DOHH2 (cell line): ENCODE measurements around the gene EFCAB5.

ENCODE experiments used
- H3F3A ChIP-seq: fragments of 200-600 bp; sonication (generic), shearing (Covaris generic); 2 replicates; pipeline ENCODE4 v1.6.0; 2016; ENCODE audit warnings: antibody characterized with exemption, mild to moderate bottlenecking; ENCODE audit not compliant: control insufficient read depth, insufficient read depth
- H3K27ac ChIP-seq: fragments of 200-600 bp; sonication (generic); 2 replicates; pipeline ENCODE4 v1.5.1; 2014; ENCODE audit warnings: low read depth, mild to moderate bottlenecking, low read length, moderate library complexity
- H3K27me3 ChIP-seq: fragments of 200-600 bp; sonication (generic); 2 replicates; pipeline ENCODE4 v1.6.1; 2014; ENCODE audit warnings: mild to moderate bottlenecking, low read length, mixed read lengths; ENCODE audit not compliant: control insufficient read depth
- H3K36me3 ChIP-seq: fragments of 200-600 bp; sonication (generic); 2 replicates; pipeline ENCODE4 v1.6.1; 2014; ENCODE audit warnings: mild to moderate bottlenecking, low read length, moderate library complexity, mixed read lengths; ENCODE audit not compliant: control insufficient read depth
- H3K4me1 ChIP-seq: fragments of 200-600 bp; sonication (generic); 2 replicates; pipeline ENCODE4 v1.6.1; 2014; ENCODE audit warnings: mild to moderate bottlenecking, low read length, mixed read lengths; ENCODE audit not compliant: control insufficient read depth
- H3K4me2 ChIP-seq: fragments of 200-600 bp; sonication (generic); 2 replicates; pipeline ENCODE4 v1.6.0; 2014; ENCODE audit warnings: mild to moderate bottlenecking, low read length, moderate library complexity
- H3K4me3 ChIP-seq: fragments of 200-600 bp; sonication (generic); 2 replicates; pipeline ENCODE4 v1.5.1; 2014; ENCODE audit warnings: mild to moderate bottlenecking, low read length, mixed read lengths
- H3K79me2 ChIP-seq: fragments of 200-600 bp; sonication (generic); 2 replicates; pipeline ENCODE4 v1.6.1; 2014; ENCODE audit warnings: mild to moderate bottlenecking, low read length, mixed read lengths; ENCODE audit not compliant: control insufficient read depth
- H3K9me2 ChIP-seq: fragments of 200-600 bp; sonication (generic); replicated peaks from 2 replicates; pipeline ENCODE4 v1.6.1; 2014; ENCODE audit warnings: mild to moderate bottlenecking, low read length, mixed read lengths; ENCODE audit not compliant: control insufficient read depth
- H3K9me3 ChIP-seq: fragments of 200-600 bp; sonication (generic); 2 replicates; pipeline ENCODE4 v1.6.1; 2014; ENCODE audit warnings: antibody characterized with exemption, low read length, mixed read lengths; ENCODE audit not compliant: control insufficient read depth, insufficient read depth
- H4K20me1 ChIP-seq: fragments of 200-600 bp; sonication (generic); 2 replicates; pipeline ENCODE4 v1.6.0; 2014; ENCODE audit warnings: low read depth, mild to moderate bottlenecking, antibody characterized with exemption, low read length, moderate library complexity; ENCODE audit not compliant: control insufficient read depth, insufficient read depth
- EZH2phosphoT487 ChIP-seq: fragments of 200-600 bp; sonication (generic); IDR thresholded peaks from 2 replicates; pipeline ENCODE4 v1.6.1; 2017; ENCODE audit warnings: borderline replicate concordance, mild to moderate bottlenecking, antibody characterized with exemption, low read length, moderate library complexity, mixed read lengths
- TF ChIP-seq, protein P1 (sequence below): fragments of 200-600 bp; sonication (generic); IDR thresholded peaks from one replicate; pipeline ENCODE4 v1.5.1; 2014; ENCODE audit warnings: antibody characterized with exemption, mild to moderate bottlenecking, low read depth, low read length; ENCODE audit not compliant: poor library complexity, severe bottlenecking

The EFCAB5 gene

DNA sequence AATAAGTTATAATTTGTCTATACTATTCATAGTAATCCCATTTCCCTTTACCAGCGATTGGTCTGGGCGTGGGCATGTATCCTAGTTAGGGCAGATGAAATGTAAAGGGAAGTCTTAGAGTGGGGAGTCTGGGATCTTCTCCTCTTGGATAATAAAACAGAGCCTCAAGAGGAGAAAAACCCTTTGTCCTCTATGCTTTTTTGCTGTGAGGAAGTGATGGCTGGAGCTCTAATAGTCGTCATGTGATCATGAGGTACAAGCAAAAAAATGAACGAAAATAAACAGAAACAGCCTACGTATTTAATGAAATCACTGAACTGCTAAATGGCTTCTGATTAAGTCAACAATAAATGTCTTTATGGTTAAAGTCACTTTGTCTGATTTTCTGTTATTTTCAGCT, 26.8 kb downstream of the EFCAB5 start:
- H3K9me2 ChIP-seq: no peaks in the 10 kb centered on the region
- H3K79me2 ChIP-seq: no peaks in the 10 kb centered on the region
- no peaks in the 10 kb centered on the region for H3K4me1 ChIP-seq
- no peak overlapping the region for H3K4me3 ChIP-seq
- H3K4me2 ChIP-seq: no peak overlapping the region
- H4K20me1 ChIP-seq: no peaks in the 10 kb centered on the region
- H3F3A ChIP-seq: no peaks in the 10 kb centered on the region
- no peaks in the 10 kb centered on the region for H3K27me3 ChIP-seq
- TF ChIP-seq, protein P1, sequence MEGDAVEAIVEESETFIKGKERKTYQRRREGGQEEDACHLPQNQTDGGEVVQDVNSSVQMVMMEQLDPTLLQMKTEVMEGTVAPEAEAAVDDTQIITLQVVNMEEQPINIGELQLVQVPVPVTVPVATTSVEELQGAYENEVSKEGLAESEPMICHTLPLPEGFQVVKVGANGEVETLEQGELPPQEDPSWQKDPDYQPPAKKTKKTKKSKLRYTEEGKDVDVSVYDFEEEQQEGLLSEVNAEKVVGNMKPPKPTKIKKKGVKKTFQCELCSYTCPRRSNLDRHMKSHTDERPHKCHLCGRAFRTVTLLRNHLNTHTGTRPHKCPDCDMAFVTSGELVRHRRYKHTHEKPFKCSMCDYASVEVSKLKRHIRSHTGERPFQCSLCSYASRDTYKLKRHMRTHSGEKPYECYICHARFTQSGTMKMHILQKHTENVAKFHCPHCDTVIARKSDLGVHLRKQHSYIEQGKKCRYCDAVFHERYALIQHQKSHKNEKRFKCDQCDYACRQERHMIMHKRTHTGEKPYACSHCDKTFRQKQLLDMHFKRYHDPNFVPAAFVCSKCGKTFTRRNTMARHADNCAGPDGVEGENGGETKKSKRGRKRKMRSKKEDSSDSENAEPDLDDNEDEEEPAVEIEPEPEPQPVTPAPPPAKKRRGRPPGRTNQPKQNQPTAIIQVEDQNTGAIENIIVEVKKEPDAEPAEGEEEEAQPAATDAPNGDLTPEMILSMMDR: no peak
- TF ChIP-seq EZH2phosphoT487: no peak
- H3K27ac ChIP-seq: no peak overlapping the region
- H3K9me3 ChIP-seq: no peaks in the 10 kb centered on the region
- no peaks in the 10 kb centered on the region for H3K36me3 ChIP-seq

DNA sequence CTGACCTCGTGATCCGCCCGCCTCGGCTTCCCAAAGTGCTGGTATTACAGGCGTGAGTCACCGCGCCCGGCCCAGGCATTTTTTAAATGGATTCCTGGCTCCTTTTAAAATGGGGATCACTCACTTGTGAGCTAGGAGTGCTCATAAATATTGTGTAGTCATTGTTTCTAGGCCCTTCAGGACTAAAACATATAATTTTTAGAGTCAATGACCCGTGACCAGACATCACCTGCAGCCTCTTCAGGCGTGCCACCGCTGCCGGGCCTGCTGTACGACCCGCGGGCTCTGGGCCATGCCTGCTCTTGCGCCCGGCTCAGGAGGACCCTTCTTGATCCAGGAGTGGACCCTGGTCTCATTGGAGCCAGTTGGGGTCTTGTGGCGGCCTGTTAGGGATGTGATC, 30.8 kb downstream of the EFCAB5 start:
- TF ChIP-seq, protein P1: no peak
- no peak for TF ChIP-seq EZH2phosphoT487

DNA sequence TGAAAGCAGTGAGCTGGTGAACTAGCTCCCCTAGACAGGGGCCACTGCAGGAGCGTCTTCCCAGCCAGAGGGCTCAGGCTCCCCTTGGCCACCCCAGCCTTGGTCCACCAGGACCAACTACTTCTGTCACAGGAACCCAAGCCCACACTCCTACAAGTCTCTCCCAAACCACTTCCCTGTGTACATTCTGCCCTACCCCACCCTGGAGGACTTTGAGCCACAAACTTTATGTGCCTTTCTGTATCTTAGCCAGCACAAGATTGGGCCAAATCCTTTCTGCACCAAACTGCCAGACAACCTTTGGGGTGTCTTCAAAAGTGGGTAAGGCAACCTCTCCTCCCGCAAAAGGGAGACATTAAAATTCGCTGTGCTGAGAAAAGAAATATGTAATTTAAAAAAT, 31.6 kb downstream of the EFCAB5 start:
- H3K9me3 ChIP-seq: no peaks in the 10 kb centered on the region
- no peaks in the 10 kb centered on the region for H3K4me1 ChIP-seq

More for the DNA sequence above, 30.8 kb downstream of the EFCAB5 start:
- H3K9me3 ChIP-seq: no peaks in the 10 kb centered on the region
- no peaks in the 10 kb centered on the region for H3K9me2 ChIP-seq
- peaks cover 4% of the 10 kb centered on the region; the same call in 1 of the 2 replicates for H3K27me3 ChIP-seq
- no peaks in the 10 kb centered on the region for H3K4me1 ChIP-seq
- no peaks in the 10 kb centered on the region for H3F3A ChIP-seq
- no peaks in the 10 kb centered on the region for H3K79me2 ChIP-seq
- H3K36me3 ChIP-seq: no peaks in the 10 kb centered on the region
- H3K27ac ChIP-seq: no peak overlapping the region
- no peaks in the 10 kb centered on the region for H4K20me1 ChIP-seq
- no peak overlapping the region for H3K4me3 ChIP-seq
- no peak overlapping the region for H3K4me2 ChIP-seq

More for the DNA sequence above, 31.6 kb downstream of the EFCAB5 start:
- Histone ChIP-seq H4K20me1 (no peaks in the 10 kb centered on the region), H3K9me2 (no peaks in the 10 kb centered on the region), H3F3A (no peaks in the 10 kb centered on the region), H3K36me3 (no peaks in the 10 kb centered on the region), H3K4me3 (no peak overlapping the region), H3K27me3 (peaks cover 4% of the 10 kb centered on the region; the same call in 1 of the 2 replicates), H3K4me2 (no peak overlapping the region), H3K27ac (no peak overlapping the region), H3K79me2 (no peaks in the 10 kb centered on the region)
- TF ChIP-seq EZH2phosphoT487: no peak
- TF ChIP-seq, protein P1: no peak
